K562 (cell line): Measurements from ENCODE around the gene TCF12. TPM values are rescaled to one million over a fixed set of nuclear protein-coding genes. Genes with fewer than 3 reads are reported as not detected.

Source experiments
- ATAC-seq: fragments of 200-7000 bp; cut with Tn5 transposase; 3 replicates; pipeline ENCODE4 v1.9.1; 2020; ENCODE audit warnings: moderate library complexity
- BruUV-seq: library from RNA; stranded (reverse); fragments of 400-500 nt; replicated peaks from 2 replicates; lab custom pipeline; 2021; lab: Mats Ljungman, UMichigan
- CTCF ChIA-PET: fragments of 300-600 bp; formaldehyde crosslinking; extraction: SDS; loops from one replicate; lab custom pipeline; 2021; ENCODE audit warnings: low intra/inter-chr PET ratio; lab: Yijun Ruan, JAX
- POLR2A ChIA-PET: fragments of 300-600, 350-650 bp; sonication (Branson Sonifier 250); formaldehyde crosslinking; extraction: SDS; loops from one replicate; lab custom pipeline; 2021; ENCODE audit warnings: antibody characterized with exemption, inconsistent platforms; lab: Yijun Ruan, JAX
- DNase-seq, 4 experiments: peaks; one replicate each; pipeline versions ENCODE4 v3.0.0 to v3.0.0-alpha.2; 2011 to 2018; ENCODE audit warnings: low spot score in 3 of 4, mixed read lengths in 3 of 4; ENCODE audit errors: extremely low read depth in 1 of 4
- FAIRE-seq: peaks from 2 replicates; lab custom pipeline; 2011; peaks lifted over from hg19 to GRCh38; lab: Jason Lieb, UNC
- H2AFZ ChIP-seq: 2 replicates; pipeline ENCODE4 v1.6.0; 2011; ENCODE audit warnings: low read depth, low read length, control low read depth, inconsistent platforms
- H3K27ac ChIP-seq: fragments of 200-600 bp; 3 replicates; pipeline ENCODE4 v1.8.0; 2011; ENCODE audit warnings: low read depth, mild to moderate bottlenecking, control low read depth, inconsistent platforms, low read length, moderate library complexity, mixed read lengths; ENCODE audit errors: extremely low read depth
- H3K27me3 ChIP-seq, 2 experiments: fragments of 300-600 bp in 1 of 2; 2 replicates in 1 of 2; 3 replicates in 1 of 2; pipeline versions ENCODE4 v1.6.0 to v1.8.0; 2011; ENCODE audit warnings: inconsistent platforms in 2 of 2, low read length in 2 of 2, mild to moderate bottlenecking in 1 of 2, mixed read lengths in 1 of 2, moderate library complexity in 1 of 2; ENCODE audit not compliant: control insufficient read depth in 2 of 2, insufficient read depth in 2 of 2
- H3K36me3 ChIP-seq: fragments of 300-600 bp; 3 replicates; pipeline ENCODE4 v1.8.0; 2011; ENCODE audit warnings: mild to moderate bottlenecking, low read length, inconsistent platforms; ENCODE audit not compliant: control insufficient read depth, insufficient read depth
- H3K4me1 ChIP-seq, 2 experiments: fragments of 200-600 bp in 1 of 2; replicated peaks in 1 of 2; 2 replicates in 1 of 2; 3 replicates in 1 of 2; pipeline versions ENCODE4 v1.5.1 to v1.8.0; 2011; ENCODE audit warnings: inconsistent platforms in 2 of 2, low read length in 2 of 2, mild to moderate bottlenecking in 1 of 2, mixed read lengths in 1 of 2, moderate library complexity in 1 of 2; ENCODE audit not compliant: control insufficient read depth in 2 of 2, insufficient read depth in 2 of 2
- H3K4me2 ChIP-seq: 2 replicates; pipeline ENCODE4 v1.6.1; 2011; ENCODE audit warnings: low read length, control low read depth, inconsistent platforms, mixed read lengths; ENCODE audit not compliant: insufficient read depth
- H3K4me3 ChIP-seq: fragments of 200-600 bp; sonication (generic), shearing (Covaris generic); 2 replicates; pipeline ENCODE4 v1.5.1; 2016; ENCODE audit warnings: control low read depth, inconsistent platforms
- H3K79me2 ChIP-seq: fragments of 200-600 bp; 3 replicates; pipeline ENCODE4 v1.8.0; 2011; ENCODE audit warnings: low read length, inconsistent platforms; ENCODE audit not compliant: control insufficient read depth, insufficient read depth
- H3K9ac ChIP-seq, 2 experiments: 2 replicates each; pipeline versions ENCODE4 v1.6.0 to v1.6.1; 2011; ENCODE audit warnings: low read depth in 2 of 2, low read length in 2 of 2, control low read depth in 1 of 2, inconsistent platforms in 1 of 2, mild to moderate bottlenecking in 1 of 2, mixed read lengths in 1 of 2; ENCODE audit not compliant: insufficient read depth in 1 of 2
- H3K9me1 ChIP-seq: one replicate; pipeline ENCODE4 v1.6.0; 2011; ENCODE audit warnings: inconsistent platforms, mild to moderate bottlenecking, low read length, moderate library complexity; ENCODE audit not compliant: control insufficient read depth, insufficient read depth
- H3K9me3 ChIP-seq: replicated peaks from 2 replicates; pipeline ENCODE4 v1.5.1; 2011; ENCODE audit warnings: low read depth, low read length, inconsistent platforms; ENCODE audit not compliant: control insufficient read depth, insufficient read depth
- H4K20me1 ChIP-seq: replicated peaks from 2 replicates; pipeline ENCODE4 v1.6.1; 2011; ENCODE audit warnings: low read length, inconsistent platforms, mixed read lengths; ENCODE audit not compliant: control insufficient read depth, insufficient read depth
- ARID1B ChIP-seq: fragments of 450-650 bp; IDR thresholded peaks from 2 replicates; pipeline ENCODE4 v1.6.1; 2016; ENCODE audit warnings: antibody characterized with exemption, mild to moderate bottlenecking, inconsistent platforms
- BRCA1 ChIP-seq, 2 experiments: fragments of 450-650 bp in 1 of 2; sonication (generic) in 1 of 2; formaldehyde crosslinking in 1 of 2; IDR thresholded peaks; 2 replicates each; pipeline versions ENCODE4 v1.5.0 to v1.6.1; 2017 to 2020; ENCODE audit warnings: mild to moderate bottlenecking in 1 of 2, missing genetic modification reagents in 1 of 2
- CBFA2T3 ChIP-seq: fragments of 450-650 bp; IDR thresholded peaks from 2 replicates; pipeline ENCODE4 v1.6.1; 2017
- CSDE1 ChIP-seq, 2 experiments: fragments of 450-650 bp; IDR thresholded peaks; 2 replicates each; pipeline ENCODE4 v1.6.1; 2016; ENCODE audit warnings: mild to moderate bottlenecking in 1 of 2
- GTF2F1 ChIP-seq: IDR thresholded peaks from 2 replicates; pipeline ENCODE4 v1.6.1; 2011; ENCODE audit warnings: low read depth, low read length, improper control_type of control experiment
- HSF4 ChIP-seq: fragments of 250-450 bp; sonication (Bioruptor Pico); IDR thresholded peaks from 2 replicates; pipeline ENCODE4 v2.1.2; 2022; ENCODE audit warnings: mild to moderate bottlenecking, moderate library complexity, borderline replicate concordance
- KAT2B ChIP-seq: IDR thresholded peaks from one replicate; pipeline ENCODE4 v1.6.1; 2012; ENCODE audit warnings: low read depth, mild to moderate bottlenecking, control low read depth, inconsistent platforms, low read length, moderate library complexity
- NCOA4 ChIP-seq: fragments of 450-650 bp; IDR thresholded peaks from 2 replicates; pipeline ENCODE4 v1.6.1; 2018; ENCODE audit warnings: mild to moderate bottlenecking; ENCODE audit not compliant: partially characterized antibody
- NCOR1 ChIP-seq: fragments of 450-650 bp; IDR thresholded peaks from 2 replicates; pipeline ENCODE4 v1.6.1; 2016; ENCODE audit warnings: mild to moderate bottlenecking, moderate library complexity
- POLR2B ChIP-seq: fragments of 450-650 bp; IDR thresholded peaks from 2 replicates; pipeline ENCODE4 v1.6.1; 2018; ENCODE audit warnings: low read depth; ENCODE audit not compliant: partially characterized antibody
- PPARD ChIP-seq: fragments of 250-450 bp; sonication (Bioruptor Pico); IDR thresholded peaks from 2 replicates; pipeline ENCODE4 v1.8.0; 2022; ENCODE audit warnings: inconsistent platforms, mild to moderate bottlenecking, moderate library complexity
- PYGO2 ChIP-seq: fragments of 450-650 bp; IDR thresholded peaks from 2 replicates; pipeline ENCODE4 v1.6.1; 2016; ENCODE audit warnings: mild to moderate bottlenecking, missing genetic modification characterization, moderate library complexity, missing compliant biosample characterization
- RBM39 ChIP-seq: fragments of 200-400 bp; formaldehyde crosslinking; optimal IDR thresholded peaks from 2 replicates; pipeline ENCODE3; 2018; ENCODE audit warnings: low read depth, low read length
- TAL1 ChIP-seq: fragments of 450-650 bp; IDR thresholded peaks from 2 replicates; pipeline ENCODE4 v1.6.1; 2016; ENCODE audit warnings: mild to moderate bottlenecking
- TFAM ChIP-seq: fragments of 250-450 bp; sonication (Bioruptor Pico); conservative IDR thresholded peaks from 2 replicates; pipeline ENCODE4 v1.5.0; 2021; ENCODE audit warnings: mild to moderate bottlenecking, moderate library complexity
- TRIM24 ChIP-seq, 2 experiments: fragments of 450-650 bp; IDR thresholded peaks; 2 replicates each; pipeline ENCODE4 v1.6.1; 2016
- ZNF212 ChIP-seq: fragments of 450-650 bp; formaldehyde crosslinking; IDR thresholded peaks from 2 replicates; pipeline ENCODE4 v1.4.0; 2020; ENCODE audit warnings: mild to moderate bottlenecking
- ZNF354B ChIP-seq: fragments of 250-450 bp; sonication (Bioruptor Pico); IDR thresholded peaks from 2 replicates; pipeline ENCODE4 v1.4.0; 2020
- ZNF561 ChIP-seq: fragments of 450-650 bp; formaldehyde crosslinking; conservative IDR thresholded peaks from 2 replicates; pipeline ENCODE4 v1.4.0; 2020; ENCODE audit warnings: mild to moderate bottlenecking, moderate library complexity
- WGBS: fragments of 100-300 bp; shearing (Covaris generic); methylation state at CpG from one replicate; pipeline ENCODE4 v1.1.6; 2016; ENCODE audit warnings: low coverage, mixed read lengths; ENCODE audit not compliant: insufficient coverage; ENCODE audit errors: missing lambda C conversion rate; 5-methylcytosine and 5-hydroxymethylcytosine counted together
- in situ Hi-C: fragments of 300-500 bp; cut with MboI; formaldehyde crosslinking; loops from 4 replicates; pipeline ENCODE4 v1.15.0; 2018; ENCODE audit warnings: inconsistent platforms, mixed read lengths
- intact Hi-C: fragments of 100-400 bp; cut with micrococcal nuclease; formaldehyde crosslinking; loops from 2 replicates; pipeline ENCODE4 v1.14.2; 2022
- polyA plus RNA-seq, 8 experiments: library from polyadenylated mRNA; depleted of rRNA in 4 of 8; stranded (reverse) in 5 of 8; unstranded in 3 of 8; fragments of >200 nt; fragmentation: Nextera tagmentation in 2 of 8; fragmentation: Illumina TruSeq in 1 of 8; extraction: Ambion mirVana in 2 of 8; extraction: Trizol in 1 of 8; gene quantifications; 2 replicates each; pipeline versions ENCODE4 v1.2.1 to v1.2.3, GENCODE V29; 2011 to 2014; ENCODE audit warnings: inconsistent platforms in 1 of 8, missing spikeins in 1 of 8
- total RNA-seq, 7 experiments: library from RNA; depleted of rRNA in 6 of 7; stranded (reverse); fragments of >200 nt in 6 of 7; fragmentation: Illumina TruSeq in 2 of 7; extraction: Trizol in 2 of 7; gene quantifications; 2 replicates each; pipeline versions ENCODE4 v1.2.1 to v1.2.3, GENCODE V29; 2011 to 2021; ENCODE audit warnings: low replicate concordance in 1 of 7
- TF ChIP-seq, protein P1 (sequence below): fragments of 450-650 bp; formaldehyde crosslinking; IDR thresholded peaks from 2 replicates; pipeline ENCODE4 v1.4.0; 2020; ENCODE audit warnings: mild to moderate bottlenecking, moderate library complexity

The TCF12 gene
- total and polyA plus RNA-seq, 9 of the 15 experiments (the other 6 are each of a cell fraction or from before 2014, with no cell fraction given): 10.5 to 132 (median 52.9) TPM

DNA sequence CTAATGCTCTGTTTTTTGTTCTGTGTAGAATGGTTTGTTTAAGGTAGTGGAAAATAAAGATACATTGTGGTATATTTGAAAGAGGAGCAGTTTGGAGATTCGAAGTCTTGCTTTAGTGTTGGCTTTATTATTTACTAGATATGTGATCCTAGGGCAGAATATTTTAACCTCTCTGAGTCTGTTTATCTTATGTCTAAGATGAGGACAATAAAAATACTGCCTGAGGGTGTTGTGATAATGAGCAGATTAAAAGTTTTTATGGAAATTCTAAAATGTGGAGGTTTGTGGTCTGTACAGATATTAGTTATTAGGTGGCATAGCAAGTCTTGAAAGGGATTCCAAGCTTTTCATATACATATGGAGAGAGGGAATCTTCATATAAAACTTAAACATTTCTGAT lies 15.0 kb downstream of the TCF12 start:
- Histone ChIP-seq H2AFZ (no peak overlapping the region), H3K79me2 (peaks cover 98% of the 10 kb centered on the region), H3K9me3 (no peaks in the 10 kb centered on the region), H4K20me1 (peaks cover 7% of the 10 kb centered on the region), H3K4me3 (no peak overlapping the region), H3K4me2 (no peak overlapping the region), H3K4me1 (peaks cover 0 to 21% of the 10 kb centered on the region in 2 experiments; a peak in 3 of 5 replicates), H3K9ac (no peak overlapping the region), H3K9me1 (no peaks in the 10 kb centered on the region), H3K27me3 (no peaks in the 10 kb centered on the region), H3K27ac (no peak overlapping the region), H3K36me3 (peaks cover 35% of the 10 kb centered on the region; the same call in 2 of the 3 replicates)
- intact Hi-C loops (no loop called here), in situ Hi-C loops (no loop called here)
- ChIA-PET POLR2A (interaction anchor here (0.6 to 1.7 kb wide), 4 partner anchors 10 to 196 kb away, joined by 3 to 8 read pairs (median 4); partner anchors contain the start of gene TCF12), CTCF (no interaction called here)
- FAIRE-seq: no peak
- TF ChIP-seq NCOR1: peak; percentile 42; the same call in 1 of the 2 replicates
- no peak for TF ChIP-seq GTF2F1
- TF ChIP-seq TAL1: peak; percentile 25; the same call in 1 of the 2 replicates
- TF ChIP-seq, protein P1, sequence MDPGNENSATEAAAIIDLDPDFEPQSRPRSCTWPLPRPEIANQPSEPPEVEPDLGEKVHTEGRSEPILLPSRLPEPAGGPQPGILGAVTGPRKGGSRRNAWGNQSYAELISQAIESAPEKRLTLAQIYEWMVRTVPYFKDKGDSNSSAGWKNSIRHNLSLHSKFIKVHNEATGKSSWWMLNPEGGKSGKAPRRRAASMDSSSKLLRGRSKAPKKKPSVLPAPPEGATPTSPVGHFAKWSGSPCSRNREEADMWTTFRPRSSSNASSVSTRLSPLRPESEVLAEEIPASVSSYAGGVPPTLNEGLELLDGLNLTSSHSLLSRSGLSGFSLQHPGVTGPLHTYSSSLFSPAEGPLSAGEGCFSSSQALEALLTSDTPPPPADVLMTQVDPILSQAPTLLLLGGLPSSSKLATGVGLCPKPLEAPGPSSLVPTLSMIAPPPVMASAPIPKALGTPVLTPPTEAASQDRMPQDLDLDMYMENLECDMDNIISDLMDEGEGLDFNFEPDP (CRISPR knock-in tag): no peak
- TF ChIP-seq PYGO2 (tag): no peak
- no peak for TF ChIP-seq HSF4 (CRISPR knock-in tag)
- TF ChIP-seq ARID1B: peak; percentile 21; the same call in 1 of the 2 replicates
- peak; percentile 49 for TF ChIP-seq CBFA2T3
- TF ChIP-seq ZNF212 (CRISPR knock-in tag): no peak
- TF ChIP-seq ZNF561 (CRISPR knock-in tag): no peak
- TF ChIP-seq KAT2B: no peak
- TF ChIP-seq BRCA1 (IDR thresholded peaks at IDR 0.05): no peak
- no peak for TF ChIP-seq BRCA1 (CRISPR knock-in tag; IDR thresholded peaks at IDR 0.05)
- TF ChIP-seq ZNF354B (CRISPR knock-in tag): no peak
- no peak for TF ChIP-seq CSDE1 (IDR thresholded peaks at IDR 0.05)
- no peak for TF ChIP-seq TRIM24 (IDR thresholded peaks at IDR 0.05)
- no peak for TF ChIP-seq RBM39
- no peak for TF ChIP-seq TFAM (CRISPR knock-in tag)
- TF ChIP-seq PPARD (CRISPR knock-in tag): no peak
- no peak for TF ChIP-seq NCOA4
- no peak for TF ChIP-seq POLR2B
- no TSS peak for BruUV-seq
- 11% methylated on average over 1 of the region's 1 CpG for WGBS
- ATAC-seq: no peak
- DNase-seq: no peak
